ENCODE measurements around the gene MGME1.
"Not testable (repeated sequence)": the region's sequence is repeated elsewhere in the genome, so short reads cannot be mapped to it uniquely, and the experiment has no call there.

MGME1 gene

DNA sequence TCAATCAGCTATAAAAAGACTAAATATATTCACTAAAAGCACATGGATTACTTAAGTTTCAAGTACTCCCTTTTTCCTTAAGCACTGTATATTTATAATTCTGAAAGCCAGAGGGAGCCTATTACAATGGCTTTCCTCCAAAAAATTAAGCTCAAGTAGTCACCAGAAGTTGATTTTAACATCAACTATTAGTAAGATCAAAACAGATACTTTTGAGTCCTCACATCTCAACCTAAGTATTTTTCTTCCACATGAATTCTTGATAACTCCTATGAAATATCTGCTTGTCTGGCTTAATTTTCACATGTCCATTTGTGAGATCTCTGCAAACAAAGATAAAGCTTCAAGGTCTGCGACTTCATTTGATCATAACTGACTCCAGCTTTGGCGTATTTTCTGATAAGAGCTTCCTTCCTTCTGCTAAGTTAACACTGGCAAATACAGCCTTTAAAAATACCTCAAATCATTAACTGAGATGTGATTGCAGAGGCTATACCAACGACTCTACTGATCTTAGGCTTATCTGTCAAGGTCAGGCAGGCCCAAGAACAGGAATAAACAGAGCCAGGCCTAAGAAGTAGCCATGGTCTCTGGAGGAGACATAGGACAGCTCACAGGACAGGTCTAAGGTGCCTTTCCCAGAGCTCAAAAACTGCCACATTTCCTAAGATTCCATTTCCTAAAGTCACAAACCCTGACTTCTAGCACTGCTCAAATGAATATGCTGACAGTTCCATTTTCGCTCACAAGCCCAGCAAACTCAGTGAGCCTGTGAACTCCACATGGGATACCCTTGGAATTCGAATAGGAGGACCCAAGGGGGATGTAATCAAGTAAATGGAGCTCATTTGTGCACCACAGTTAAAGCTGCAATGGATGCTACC, 10.2 kb upstream of the MGME1 start:
- H3K27me3 ChIP-seq (ENCODE audit: insufficient read depth, poor library complexity, severe bottlenecking): no peaks in the 10 kb centered on the region
- ATAC-seq (ENCODE audit: low read depth): peak; percentile 10; the same call in 2 of the 3 replicates
- H3K36me3 ChIP-seq (ENCODE audit: low read depth): peaks cover 100% of the 10 kb centered on the region
- H3K4me3 ChIP-seq (ENCODE audit: severe bottlenecking): no peak overlapping the region
- TF ChIP-seq CTCF (IDR thresholded peaks at IDR 0.05; ENCODE audit: poor library complexity, severe bottlenecking): no peak
- H3K9me3 ChIP-seq (ENCODE audit: severe bottlenecking): no peaks in the 10 kb centered on the region
- H3K27ac ChIP-seq (ENCODE audit: poor library complexity, severe bottlenecking): no peak overlapping the region
- no peak for DNase-seq (ENCODE audit: low spot score)
- peaks cover 25% of the 10 kb centered on the region for H3K4me1 ChIP-seq (ENCODE audit: insufficient read depth, poor library complexity, severe bottlenecking)

- Histone ChIP-seq H3K4me1 (ENCODE audit: insufficient read depth, poor library complexity, severe bottlenecking) (peaks cover 32% of the 10 kb centered on the region), H3K9me3 (ENCODE audit: severe bottlenecking) (no peaks in the 10 kb centered on the region), H3K4me3 (ENCODE audit: severe bottlenecking) (no peak overlapping the region), H3K27me3 (ENCODE audit: insufficient read depth, poor library complexity, severe bottlenecking) (no peaks in the 10 kb centered on the region), H3K36me3 (ENCODE audit: low read depth) (peaks cover 100% of the 10 kb centered on the region), H3K27ac (ENCODE audit: poor library complexity, severe bottlenecking) (no peak overlapping the region)
- DNase-seq (ENCODE audit: low spot score): no peak
- no peak for ATAC-seq (ENCODE audit: low read depth)
- no peak for TF ChIP-seq CTCF (IDR thresholded peaks at IDR 0.05; ENCODE audit: poor library complexity, severe bottlenecking)
Measured at GRCh38 chr20:17959257-17959627, 9.6 kb upstream of the MGME1 start.

DNA sequence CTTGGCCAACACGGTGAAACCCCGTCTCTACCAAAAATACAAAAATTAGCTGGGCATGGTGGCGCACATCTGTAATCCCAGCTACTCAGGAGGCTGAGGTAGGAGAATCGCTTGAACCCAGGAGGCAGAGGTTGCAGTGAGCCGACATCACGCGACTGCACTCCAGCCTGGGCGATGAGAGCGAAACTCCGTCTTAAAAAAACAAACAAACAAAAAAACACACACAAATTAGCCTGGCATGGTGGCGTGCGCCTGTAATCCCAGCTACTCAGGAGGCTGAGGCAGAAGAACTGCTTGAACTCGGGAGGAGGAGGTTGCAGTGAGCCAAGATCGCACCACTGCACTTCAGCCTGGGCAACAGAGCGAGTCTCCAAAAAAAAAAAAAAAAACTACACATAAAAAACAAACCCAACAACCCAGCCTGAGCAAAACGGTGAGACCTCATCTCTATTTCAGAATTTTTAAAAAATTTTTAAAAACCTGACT, 8.4 kb upstream of the MGME1 start:
- Histone ChIP-seq H3K27ac (ENCODE audit: poor library complexity, severe bottlenecking) (peak overlapping the region; percentile 7), H3K4me1 (ENCODE audit: insufficient read depth, poor library complexity, severe bottlenecking) (peaks cover 43% of the 10 kb centered on the region), H3K36me3 (ENCODE audit: low read depth) (peaks cover 97% of the 10 kb centered on the region)
- DNase-seq (ENCODE audit: low spot score); H3K27me3 ChIP-seq (ENCODE audit: insufficient read depth, poor library complexity, severe bottlenecking); H3K9me3 ChIP-seq (ENCODE audit: severe bottlenecking); ATAC-seq (ENCODE audit: low read depth); H3K4me3 ChIP-seq (ENCODE audit: severe bottlenecking): not testable (repeated sequence)

- ATAC-seq (ENCODE audit: low read depth) (no peak), DNase-seq (ENCODE audit: low spot score) (no peak)
- no peak for TF ChIP-seq CTCF (IDR thresholded peaks at IDR 0.05; ENCODE audit: poor library complexity, severe bottlenecking)
- H3K36me3 ChIP-seq (ENCODE audit: low read depth): peaks cover 96% of the 10 kb centered on the region
- no peaks in the 10 kb centered on the region for H3K27me3 ChIP-seq (ENCODE audit: insufficient read depth, poor library complexity, severe bottlenecking)
- no peak overlapping the region for H3K4me3 ChIP-seq (ENCODE audit: severe bottlenecking)
- peak overlapping the region; percentile 7 for H3K27ac ChIP-seq (ENCODE audit: poor library complexity, severe bottlenecking)
- peaks cover 43% of the 10 kb centered on the region for H3K4me1 ChIP-seq (ENCODE audit: insufficient read depth, poor library complexity, severe bottlenecking)
- H3K9me3 ChIP-seq (ENCODE audit: severe bottlenecking): no peaks in the 10 kb centered on the region
Measured at GRCh38 chr20:17960927-17961586, 7.8 kb upstream of the MGME1 start.

DNA sequence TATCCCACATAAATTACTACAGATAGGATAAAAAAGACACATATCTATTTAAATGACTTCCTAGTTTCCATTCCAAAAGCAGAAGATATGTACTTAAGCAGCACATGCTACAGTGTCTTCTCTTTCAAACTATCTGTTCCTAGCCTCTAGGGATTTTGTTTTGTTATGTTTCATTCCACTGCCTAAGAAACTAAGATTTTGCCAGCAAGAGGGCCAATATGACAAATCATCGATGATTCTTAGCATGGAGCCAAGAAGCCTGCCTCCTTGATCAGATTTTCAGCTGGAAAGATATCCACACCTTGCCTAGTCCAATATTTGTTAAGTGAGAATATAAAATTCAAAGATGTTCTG, 7.3 kb upstream of the MGME1 start:
- ATAC-seq (ENCODE audit: low read depth): no peak
- Histone ChIP-seq H3K9me3 (ENCODE audit: severe bottlenecking) (no peaks in the 10 kb centered on the region), H3K4me1 (ENCODE audit: insufficient read depth, poor library complexity, severe bottlenecking) (peaks cover 43% of the 10 kb centered on the region), H3K27ac (ENCODE audit: poor library complexity, severe bottlenecking) (peak overlapping the region; percentile 7), H3K27me3 (ENCODE audit: insufficient read depth, poor library complexity, severe bottlenecking) (no peaks in the 10 kb centered on the region), H3K36me3 (ENCODE audit: low read depth) (peaks cover 94% of the 10 kb centered on the region), H3K4me3 (ENCODE audit: severe bottlenecking) (no peak overlapping the region)
- no peak for DNase-seq (ENCODE audit: low spot score)
- TF ChIP-seq CTCF (IDR thresholded peaks at IDR 0.05; ENCODE audit: poor library complexity, severe bottlenecking): no peak

Data from RWPE2 (cell line).